Stomach (tissue), 4 donors: ENCODE measurements around the gene SELENBP1.

Experiments
- CTCF ChIP-seq, 7 experiments: fragments of 450-650 bp in 4 of 7; fragments of 200-600 bp in 3 of 7; sonication (generic) in 3 of 7; IDR thresholded peaks; one replicate each; pipeline ENCODE4 v1.5.1; 2016 to 2019; ENCODE audit warnings: antibody characterized with exemption in 7 of 7, control low read depth in 2 of 7, mild to moderate bottlenecking in 1 of 7
- EP300 ChIP-seq: sonication (generic); formaldehyde crosslinking; IDR thresholded peaks from one replicate; pipeline ENCODE4 v1.6.1; 2017; ENCODE audit warnings: antibody characterized with exemption
- POLR2A ChIP-seq, 4 donors: fragments of 450-650 bp; IDR thresholded peaks; one replicate each; pipeline ENCODE4 v1.6.1; 2016; ENCODE audit warnings: antibody characterized with exemption in 4 of 4, control low read depth in 2 of 4, mild to moderate bottlenecking in 1 of 4, moderate library complexity in 1 of 4
- POLR2AphosphoS5 ChIP-seq, 3 donors: sonication (generic); formaldehyde crosslinking; IDR thresholded peaks; one replicate each; pipeline ENCODE4 v1.6.1; 2016; ENCODE audit warnings: antibody characterized with exemption in 3 of 3

GRCh38 chr1:151347523-151348246 lies 24.8 kb downstream of the SELENBP1 start:
- TF ChIP-seq CTCF (IDR thresholded peaks at IDR 0.05) (no peak), POLR2A (IDR thresholded peaks at IDR 0.05) (no peak), POLR2AphosphoS5 (IDR thresholded peaks at IDR 0.05) (no peak), EP300 (no peak)
